CD4-positive, CD25-positive, alpha-beta regulatory T cell (primary cell): ENCODE results near the gene PLA2G4E. TPM values are rescaled to one million over a fixed set of nuclear protein-coding genes. Genes with fewer than 3 reads are reported as not detected.
A peak's percentile ranks its signal among the peaks of the same experiment; 100 is the strongest.

ENCODE experiments used
- ATAC-seq, 2 donors: fragments of 150-1000 bp; cut with Tn5 transposase; one replicate each; pipeline ENCODE4 v1.10.0; 2021; ENCODE audit warnings: low read depth in 2 of 2, moderate number of reproducible peaks in 2 of 2, moderate library complexity in 1 of 2
- DNase-seq, 3 donors: peaks; one replicate each; pipeline versions ENCODE4 v3.0.0 to v3.0.0-alpha.2; 2012 to 2022; ENCODE audit warnings: mixed read lengths in 1 of 3
- H3K27ac ChIP-seq: one replicate; pipeline ENCODE4 v1.7.0; 2013; ENCODE audit warnings: mild to moderate bottlenecking, low read length; ENCODE audit not compliant: insufficient read depth, poor library complexity, severe bottlenecking
- H3K27me3 ChIP-seq: one replicate; pipeline ENCODE4 v1.7.0; 2013; ENCODE audit warnings: low read length; ENCODE audit not compliant: control insufficient read depth, insufficient read depth
- H3K36me3 ChIP-seq: one replicate; pipeline ENCODE4 v1.7.0; 2013; ENCODE audit warnings: mild to moderate bottlenecking, low read length, moderate library complexity; ENCODE audit not compliant: control insufficient read depth, insufficient read depth
- H3K4me1 ChIP-seq: 2 replicates; pipeline ENCODE4 v1.7.0; 2013; ENCODE audit warnings: mild to moderate bottlenecking, low read length; ENCODE audit not compliant: insufficient read depth, control insufficient read depth, poor library complexity, severe bottlenecking
- H3K4me3 ChIP-seq: one replicate; pipeline ENCODE4 v1.7.0; 2013; ENCODE audit warnings: low read depth, mild to moderate bottlenecking, low read length, moderate library complexity
- H3K9me3 ChIP-seq, 2 experiments: 1 replicate in 1 of 2; 2 replicates in 1 of 2; pipeline ENCODE4 v1.7.0; 2013; ENCODE audit warnings: low read length in 2 of 2, mild to moderate bottlenecking in 1 of 2, moderate library complexity in 1 of 2; ENCODE audit not compliant: control insufficient read depth in 2 of 2
- H3K27ac Mint-ChIP-seq, 3 donors: one replicate each; pipeline ENCODE4 v1.8.0; 2020 to 2022; ENCODE audit warnings: mild to moderate bottlenecking in 3 of 3, mixed read lengths in 3 of 3, moderate library complexity in 2 of 3
- H3K27me3 Mint-ChIP-seq: one replicate; pipeline ENCODE4 v1.8.0; 2022; ENCODE audit warnings: mild to moderate bottlenecking, mixed read lengths
- H3K36me3 Mint-ChIP-seq: one replicate; pipeline ENCODE4 v1.8.0; 2020; ENCODE audit warnings: mixed read lengths
- H3K4me1 Mint-ChIP-seq, 4 donors: one replicate each; pipeline ENCODE4 v1.8.0; 2020 to 2022; ENCODE audit warnings: mixed read lengths in 4 of 4, mild to moderate bottlenecking in 1 of 4
- H3K4me3 Mint-ChIP-seq, 4 donors: one replicate each; pipeline ENCODE4 v1.8.0; 2020 to 2022; ENCODE audit warnings: mild to moderate bottlenecking in 4 of 4, mixed read lengths in 4 of 4, moderate library complexity in 3 of 4
- H3K9me3 Mint-ChIP-seq, 7 donors: one replicate each; pipeline ENCODE4 v1.8.0; 2020 to 2022; ENCODE audit warnings: mixed read lengths in 7 of 7, mild to moderate bottlenecking in 3 of 7, moderate library complexity in 2 of 7
- polyA plus RNA-seq, 4 donors: library from polyadenylated mRNA; unstranded; fragments of 300-500 nt; fragmentation: Illumina TruSeq; gene quantifications; one replicate each; pipeline ENCODE4 v1.2.3, GENCODE V29; 2021
- total RNA-seq: library from RNA; stranded (reverse); gene quantifications from one replicate; pipeline ENCODE4 v1.2.3, GENCODE V29; 2022

Gene PLA2G4E
- total and polyA plus RNA-seq, 5 donors from 2014 or later = not detected

DNA sequence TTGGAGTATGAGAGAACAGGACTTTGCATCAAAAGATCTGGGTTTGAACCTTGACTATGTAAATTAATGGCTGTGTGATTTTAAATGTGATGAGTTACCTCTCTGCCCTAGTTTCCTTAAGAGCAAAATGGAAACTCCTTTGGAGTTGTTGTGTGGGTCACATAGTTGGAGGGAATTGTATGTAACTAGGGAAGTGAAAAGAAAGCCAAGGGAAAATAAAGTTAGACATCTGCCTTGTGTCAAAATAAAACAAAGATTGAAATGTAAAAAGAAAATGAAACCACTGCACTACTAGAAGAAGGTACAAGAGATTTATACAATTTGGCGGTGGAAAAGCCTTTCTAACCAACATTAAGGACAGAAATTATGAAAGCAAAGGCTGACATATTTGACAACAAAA, 46.8 kb downstream of the PLA2G4E start:
- Mint-ChIP-seq H3K4me3 (peak overlapping the region in 2 of 4 donors; percentile 59 to 96), H3K27ac (peak overlapping the region in 1 of 3 donors; percentile 98)

DNA sequence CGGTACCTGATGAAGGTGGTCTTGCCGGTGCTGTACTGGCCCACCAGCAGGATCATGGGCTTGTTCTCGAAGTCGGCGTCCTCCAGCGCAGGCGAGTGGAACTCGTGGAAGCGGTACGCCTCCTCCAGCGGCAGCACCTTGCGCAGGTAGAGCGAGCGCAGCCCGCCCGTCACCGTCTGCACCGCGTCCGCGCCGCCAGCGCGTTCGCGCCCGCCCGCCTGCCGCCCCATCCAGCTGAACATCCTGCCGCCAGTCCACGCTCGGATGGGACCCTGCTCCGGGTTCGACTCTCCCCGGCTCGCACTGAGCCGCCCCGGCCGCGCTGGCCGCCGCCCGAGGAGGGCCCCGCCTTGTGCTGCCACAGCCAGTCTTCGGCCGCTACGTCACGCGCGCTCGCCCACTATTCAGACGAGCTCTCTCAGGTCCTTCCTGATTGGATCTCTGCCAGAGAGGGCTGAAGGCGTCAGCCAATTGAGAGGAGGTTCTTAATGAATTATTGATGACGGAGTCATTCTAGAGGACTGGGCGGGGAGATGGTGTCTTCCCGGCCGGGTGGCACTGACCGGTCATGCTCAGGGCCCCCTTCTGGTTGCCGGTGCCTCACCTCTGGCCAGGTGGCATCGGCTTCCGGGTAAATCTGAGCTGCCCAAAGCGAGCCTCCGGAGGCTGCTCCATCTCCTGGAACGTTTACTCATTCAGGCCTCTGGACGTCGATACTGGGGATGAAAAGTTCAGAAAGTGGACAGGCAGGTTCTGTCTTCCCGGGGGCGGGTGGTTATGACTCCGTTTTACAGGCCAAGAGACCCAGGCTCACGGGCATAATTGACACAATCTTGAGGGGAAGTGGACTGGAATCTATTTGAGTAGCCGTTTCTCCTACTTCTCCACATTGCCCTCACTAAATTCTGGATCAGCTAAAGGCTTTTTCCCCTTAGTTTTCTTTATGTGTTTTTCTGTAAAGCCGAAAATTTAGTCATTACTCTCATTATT, 48.3 kb downstream of the PLA2G4E start, which contains the start of gene EHD4:
TSS of gene EHD4 (minus strand) at position 305 of the 990 bp plus-strand sequence. CDS start at position 242, 63 bp downstream.
- Mint-ChIP-seq H3K4me1 (peaks cover 30 to 46% (median 39%) of the 10 kb centered on the region in 4 donors), H3K9me3 (no peaks in the 10 kb centered on the region), H3K36me3 (no peaks in the 10 kb centered on the region), H3K27ac (peak within 1 kb of the TSS; percentile 74 to 98 (median 98)), H3K27me3 (peaks cover 21% of the 10 kb centered on the region), H3K4me3 (peak within 1 kb of the TSS; percentile 94 to 99 (median 96))
- Histone ChIP-seq H3K9me3 (no peaks in the 10 kb centered on the region), H3K4me3 (peak within 1 kb of the TSS; percentile 89), H3K27me3 (peaks cover 7% of the 10 kb centered on the region), H3K27ac (peak within 1 kb of the TSS; percentile 88), H3K4me1 (peaks cover 44% of the 10 kb centered on the region), H3K36me3 (no peaks in the 10 kb centered on the region)
- DNase-seq (peak; percentile 94 to 98 (median 95)), ATAC-seq (peak; percentile 88 to 93)

More for the DNA sequence above, 46.8 kb downstream of the PLA2G4E start:
- ATAC-seq (no peak), DNase-seq (no peak)
- Histone ChIP-seq H3K4me3 (no peak overlapping the region), H3K27ac (no peak overlapping the region), H3K4me1 (peaks cover 31% of the 10 kb centered on the region), H3K36me3 (no peaks in the 10 kb centered on the region), H3K9me3 (no peaks in the 10 kb centered on the region), H3K27me3 (peaks cover 7% of the 10 kb centered on the region)
- no peaks in the 10 kb centered on the region for H3K36me3 Mint-ChIP-seq
- peaks cover 21% of the 10 kb centered on the region for H3K27me3 Mint-ChIP-seq
- peaks cover 16 to 32% (median 25%) of the 10 kb centered on the region in 4 donors for H3K4me1 Mint-ChIP-seq
- no peaks in the 10 kb centered on the region for H3K9me3 Mint-ChIP-seq

DNA sequence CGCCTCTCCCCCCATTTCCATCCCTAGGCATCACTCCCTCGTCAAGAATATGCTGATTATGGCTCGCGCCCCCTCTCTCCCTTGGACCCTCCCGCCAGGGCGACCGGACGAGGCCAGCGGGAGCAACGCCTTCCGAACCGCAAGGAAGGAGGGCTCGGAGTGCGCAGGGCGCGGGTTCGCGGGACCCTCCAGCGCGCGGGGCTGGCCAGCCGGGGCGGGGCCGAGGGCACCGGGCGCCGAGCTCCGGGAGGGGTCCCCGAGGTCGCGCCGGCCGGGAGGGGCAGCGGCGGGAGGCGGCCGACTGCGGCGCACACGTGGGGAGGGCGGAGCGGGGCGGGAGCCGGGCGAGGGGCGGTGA, 49.0 kb downstream of the PLA2G4E start:
- H3K27ac Mint-ChIP-seq = peak overlapping the region; percentile 74 to 98 (median 98)
- peaks cover 31 to 50% (median 43%) of the 10 kb centered on the region in 4 donors for H3K4me1 Mint-ChIP-seq
- peaks cover 46% of the 10 kb centered on the region for H3K4me1 ChIP-seq
- H3K27me3 ChIP-seq = peaks cover 7% of the 10 kb centered on the region
- H3K9me3 ChIP-seq = no peaks in the 10 kb centered on the region
- no peaks in the 10 kb centered on the region for H3K9me3 Mint-ChIP-seq
- H3K27me3 Mint-ChIP-seq = peaks cover 15% of the 10 kb centered on the region
- peak overlapping the region; percentile 89 for H3K4me3 ChIP-seq
- H3K27ac ChIP-seq = peak overlapping the region; percentile 88
- H3K36me3 ChIP-seq = no peaks in the 10 kb centered on the region
- DNase-seq (no peak), ATAC-seq (no peak)
- peak overlapping the region; percentile 94 to 98 (median 96) for H3K4me3 Mint-ChIP-seq
- H3K36me3 Mint-ChIP-seq = no peaks in the 10 kb centered on the region

DNA sequence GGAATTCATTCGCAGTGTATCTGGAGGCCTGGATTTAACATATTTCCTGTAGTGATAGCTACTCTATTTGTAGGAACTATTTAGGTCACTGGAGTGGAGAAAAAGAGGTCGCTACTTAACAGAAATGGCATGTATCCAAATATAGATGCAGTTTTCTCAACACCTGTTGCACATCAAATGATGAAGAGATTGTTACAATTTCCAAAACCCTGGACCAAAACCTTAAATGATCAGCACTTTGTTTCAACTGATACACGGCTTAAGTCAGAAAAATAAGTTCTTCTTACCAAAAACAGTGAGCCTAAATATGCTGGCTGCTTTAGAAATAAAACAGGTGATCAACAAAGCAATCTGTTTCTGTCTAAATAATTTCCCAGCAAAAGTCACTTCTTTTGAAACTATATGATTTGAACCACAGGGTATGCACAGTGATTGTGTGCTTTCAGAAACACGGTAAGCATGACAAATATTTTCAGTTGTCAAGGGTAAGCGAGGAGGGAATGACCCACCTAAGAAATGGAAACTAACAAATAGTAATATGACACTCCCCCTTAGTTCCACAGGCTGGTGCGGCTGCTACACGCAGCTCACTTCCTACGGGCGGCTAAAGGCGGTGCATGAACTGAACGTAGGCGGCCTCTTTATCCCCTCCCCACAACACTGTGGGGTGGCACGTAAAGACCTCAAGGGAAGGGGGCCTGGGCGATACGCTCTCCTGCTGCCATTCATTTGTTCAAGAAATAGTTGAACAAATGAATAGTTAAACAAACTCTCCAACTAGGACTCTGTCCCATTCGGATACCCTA, 49.5 kb downstream of the PLA2G4E start:
- peak; percentile 60 to 68 for ATAC-seq

DNA sequence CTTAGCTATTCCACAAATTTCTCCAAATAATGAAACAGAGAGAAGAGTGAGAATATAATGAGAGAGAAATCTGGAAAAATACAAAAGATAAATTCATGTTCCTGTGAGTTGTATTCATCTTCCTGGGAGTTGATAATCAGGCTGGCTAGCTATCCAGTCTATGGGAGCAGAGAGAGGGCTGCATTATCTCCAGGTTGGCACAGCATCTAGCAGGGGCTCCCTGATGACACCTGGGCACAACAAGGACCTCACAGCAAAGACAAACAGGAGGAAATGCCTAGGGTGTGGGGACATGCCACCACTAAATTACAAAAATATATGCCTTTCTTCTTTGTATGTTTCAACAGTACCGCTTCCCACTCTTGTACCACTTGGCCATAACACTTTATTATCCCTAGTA, 50.4 kb downstream of the PLA2G4E start:
- Histone ChIP-seq H3K27me3 (peaks cover 4% of the 10 kb centered on the region), H3K9me3 (no peaks in the 10 kb centered on the region), H3K36me3 (no peaks in the 10 kb centered on the region), H3K4me3 (peak overlapping the region; percentile 89), H3K4me1 (peaks cover 46% of the 10 kb centered on the region), H3K27ac (peak overlapping the region; percentile 88)
- ATAC-seq = no peak
- Mint-ChIP-seq H3K9me3 (peaks cover 0 to 2% (median 0%) of the 10 kb centered on the region in 7 donors), H3K4me3 (peak overlapping the region; percentile 93 to 98 (median 96)), H3K27ac (peak overlapping the region; percentile 91 to 98 (median 96)), H3K27me3 (peaks cover 10% of the 10 kb centered on the region), H3K36me3 (no peaks in the 10 kb centered on the region), H3K4me1 (peaks cover 31 to 58% (median 48%) of the 10 kb centered on the region in 4 donors)
- no peak for DNase-seq

More for the DNA sequence above, 49.5 kb downstream of the PLA2G4E start:
- Mint-ChIP-seq H3K4me1 (peaks cover 31 to 54% (median 45%) of the 10 kb centered on the region in 4 donors), H3K27ac (peak overlapping the region; percentile 74 to 98 (median 96)), H3K4me3 (peak overlapping the region; percentile 93 to 98 (median 96)), H3K36me3 (no peaks in the 10 kb centered on the region), H3K27me3 (peaks cover 11% of the 10 kb centered on the region), H3K9me3 (no peaks in the 10 kb centered on the region)
- Histone ChIP-seq H3K36me3 (no peaks in the 10 kb centered on the region), H3K9me3 (no peaks in the 10 kb centered on the region), H3K27me3 (peaks cover 7% of the 10 kb centered on the region), H3K4me3 (peak overlapping the region; percentile 89), H3K27ac (peak overlapping the region; percentile 88), H3K4me1 (peaks cover 46% of the 10 kb centered on the region)
- peak; percentile 55 to 85 (median 74) for DNase-seq

DNA sequence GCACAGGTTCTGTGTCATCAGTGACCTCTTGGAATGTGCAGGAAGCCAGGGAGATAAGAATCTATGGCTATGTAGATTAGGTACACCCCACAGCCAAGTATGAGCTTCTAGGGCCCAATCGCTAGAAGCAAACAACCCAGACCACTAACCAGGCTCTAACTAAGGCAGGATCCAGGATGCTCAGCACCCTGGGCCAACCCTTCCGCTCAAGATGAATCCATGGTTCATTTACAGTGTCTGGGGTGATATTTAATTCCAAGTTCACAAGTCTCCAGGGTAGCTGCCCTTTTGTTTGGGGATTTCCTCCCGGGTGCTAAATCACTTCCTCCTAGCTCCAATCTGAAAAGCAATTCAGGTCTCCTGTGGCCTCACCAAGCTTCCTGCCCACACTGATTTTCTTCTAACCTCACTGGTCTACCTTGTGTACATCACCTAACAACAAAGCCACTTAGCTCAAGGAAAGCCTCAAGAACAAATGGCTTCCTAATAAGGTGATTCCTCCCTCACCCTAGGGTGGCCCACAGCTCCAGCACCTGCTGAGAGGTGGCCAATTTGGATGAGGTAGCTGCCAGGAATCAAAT, 50.9 kb downstream of the PLA2G4E start:
- Histone ChIP-seq H3K27ac (peak overlapping the region; percentile 88), H3K9me3 (no peaks in the 10 kb centered on the region), H3K4me3 (peak overlapping the region; percentile 89), H3K27me3 (peaks cover 4% of the 10 kb centered on the region), H3K4me1 (peaks cover 46% of the 10 kb centered on the region), H3K36me3 (no peaks in the 10 kb centered on the region)
- H3K4me3 Mint-ChIP-seq = peak overlapping the region; percentile 93 to 98 (median 96)
- peaks cover 5% of the 10 kb centered on the region for H3K27me3 Mint-ChIP-seq
- H3K27ac Mint-ChIP-seq = peak overlapping the region; percentile 91 to 98 (median 96)
- H3K9me3 Mint-ChIP-seq = peaks cover 0 to 2% (median 0%) of the 10 kb centered on the region in 7 donors
- ATAC-seq (no peak), DNase-seq (peak; percentile 14 to 70 (median 36))
- no peaks in the 10 kb centered on the region for H3K36me3 Mint-ChIP-seq
- peaks cover 31 to 58% (median 48%) of the 10 kb centered on the region in 4 donors for H3K4me1 Mint-ChIP-seq

DNA sequence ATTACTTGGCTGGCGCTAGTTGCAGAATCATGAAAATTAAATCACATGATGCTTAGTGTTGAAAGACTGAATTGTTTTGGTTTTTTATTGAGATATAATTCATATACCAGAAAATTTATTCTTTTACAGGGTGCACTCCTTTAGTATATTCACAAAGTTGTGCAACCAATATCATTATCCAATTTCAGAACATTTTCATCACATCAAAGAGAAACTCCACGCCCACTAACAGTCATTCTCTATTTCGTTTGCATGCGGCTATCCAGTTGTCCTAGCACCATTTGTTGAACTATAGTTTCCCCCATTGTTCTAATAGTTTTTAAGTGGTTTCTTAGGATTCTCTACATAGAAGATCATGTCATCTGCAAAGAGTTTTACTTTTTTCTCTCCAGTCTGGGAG, 52.1 kb downstream of the PLA2G4E start:
- Histone ChIP-seq H3K4me1 (peaks cover 46% of the 10 kb centered on the region), H3K36me3 (no peaks in the 10 kb centered on the region), H3K9me3 (no peaks in the 10 kb centered on the region), H3K27me3 (no peaks in the 10 kb centered on the region), H3K4me3 (no peak overlapping the region), H3K27ac (no peak overlapping the region)
- Mint-ChIP-seq H3K27ac (peak overlapping the region; percentile 58 to 70 (median 65)), H3K9me3 (peaks cover 0 to 2% (median 0%) of the 10 kb centered on the region in 7 donors), H3K4me1 (peaks cover 31 to 58% (median 48%) of the 10 kb centered on the region in 4 donors), H3K27me3 (peaks cover 5% of the 10 kb centered on the region), H3K36me3 (no peaks in the 10 kb centered on the region), H3K4me3 (peak overlapping the region in 3 of 4 donors; percentile 23 to 51 (median 46))
- ATAC-seq (no peak), DNase-seq (no peak)
